ENCODE results near the gene GNB3.

DNA sequence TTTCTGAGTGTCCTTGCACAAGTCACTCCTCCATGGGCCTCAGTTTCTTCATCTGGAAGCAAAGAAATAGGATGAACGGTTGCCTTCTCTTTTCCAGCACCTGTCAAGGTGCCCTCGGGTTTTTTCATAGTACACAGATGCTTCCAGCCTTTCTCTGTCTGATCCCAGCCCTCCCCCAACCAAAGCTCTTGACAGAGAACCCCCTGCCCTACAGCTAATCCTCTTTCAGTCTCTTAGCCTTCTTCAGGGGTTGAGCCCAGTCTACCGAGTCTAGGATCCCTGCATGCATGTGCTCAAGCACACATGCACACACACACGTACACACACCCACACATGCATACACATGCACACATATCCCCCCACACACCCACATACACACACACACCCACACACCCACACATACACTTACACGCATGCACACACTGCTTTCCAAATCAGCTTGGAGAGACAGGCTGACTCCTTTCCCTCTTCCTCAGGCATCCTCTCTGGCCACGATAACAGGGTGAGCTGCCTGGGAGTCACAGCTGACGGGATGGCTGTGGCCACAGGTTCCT lies 5.7 kb downstream of the GNB3 start:
- TF ChIP-seq, protein P1, sequence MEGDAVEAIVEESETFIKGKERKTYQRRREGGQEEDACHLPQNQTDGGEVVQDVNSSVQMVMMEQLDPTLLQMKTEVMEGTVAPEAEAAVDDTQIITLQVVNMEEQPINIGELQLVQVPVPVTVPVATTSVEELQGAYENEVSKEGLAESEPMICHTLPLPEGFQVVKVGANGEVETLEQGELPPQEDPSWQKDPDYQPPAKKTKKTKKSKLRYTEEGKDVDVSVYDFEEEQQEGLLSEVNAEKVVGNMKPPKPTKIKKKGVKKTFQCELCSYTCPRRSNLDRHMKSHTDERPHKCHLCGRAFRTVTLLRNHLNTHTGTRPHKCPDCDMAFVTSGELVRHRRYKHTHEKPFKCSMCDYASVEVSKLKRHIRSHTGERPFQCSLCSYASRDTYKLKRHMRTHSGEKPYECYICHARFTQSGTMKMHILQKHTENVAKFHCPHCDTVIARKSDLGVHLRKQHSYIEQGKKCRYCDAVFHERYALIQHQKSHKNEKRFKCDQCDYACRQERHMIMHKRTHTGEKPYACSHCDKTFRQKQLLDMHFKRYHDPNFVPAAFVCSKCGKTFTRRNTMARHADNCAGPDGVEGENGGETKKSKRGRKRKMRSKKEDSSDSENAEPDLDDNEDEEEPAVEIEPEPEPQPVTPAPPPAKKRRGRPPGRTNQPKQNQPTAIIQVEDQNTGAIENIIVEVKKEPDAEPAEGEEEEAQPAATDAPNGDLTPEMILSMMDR (IDR thresholded peaks at IDR 0.05): no peak
- TF ChIP-seq POLR2AphosphoS5 (IDR thresholded peaks at IDR 0.05) (no peak), POLR2A (IDR thresholded peaks at IDR 0.05) (no peak), EP300 (IDR thresholded peaks at IDR 0.05) (no peak)

All from gastroesophageal sphincter (tissue), 3 donors.